ENCODE measurements around the gene FRMD5.
"Not testable (repeated sequence)": the region's sequence is repeated elsewhere in the genome, so short reads cannot be mapped to it uniquely, and the experiment has no call there.

FRMD5 gene

GRCh38 chr15:43826508-43827341 is 368.3 kb downstream of the FRMD5 start, which contains the start of gene WDR76:
Gene WDR76, plus strand, starts transcription at chr15:43827002. Its CDS starts 31 bp downstream, at chr15:43827033.
- peak; percentile 72 for DNase-seq

GRCh38 chr15:43826029-43826507 is 369.0 kb downstream of the FRMD5 start:
- DNase-seq: no peak

DNA sequence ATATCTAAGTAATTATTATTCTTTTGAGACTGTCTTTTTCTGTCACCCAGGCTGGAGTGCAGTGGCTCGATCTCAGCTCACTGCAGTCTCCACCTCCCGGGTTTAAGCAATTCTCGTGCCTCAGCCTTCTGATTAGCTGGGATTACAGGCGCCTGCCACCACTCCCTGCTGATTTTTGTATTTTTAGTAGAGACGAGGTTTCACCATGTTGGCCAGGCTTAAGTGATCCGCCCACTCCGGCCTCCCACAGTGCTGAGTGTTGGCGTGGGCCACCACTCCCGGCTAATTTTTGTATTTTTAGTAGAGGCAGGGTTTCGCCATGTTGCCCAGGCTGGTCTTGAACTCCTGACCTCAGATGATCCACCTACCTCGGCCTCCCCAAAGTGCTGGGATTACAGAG is 369.8 kb downstream of the FRMD5 start:
- DNase-seq: not testable (repeated sequence)

GRCh38 chr15:43824302-43825246 is 370.5 kb downstream of the FRMD5 start, which contains the start of gene MFAP1:
Gene MFAP1, minus strand, starts transcription at chr15:43824690. Its CDS starts 121 bp downstream, at chr15:43824569.
- DNase-seq: peak; percentile 96

DNA sequence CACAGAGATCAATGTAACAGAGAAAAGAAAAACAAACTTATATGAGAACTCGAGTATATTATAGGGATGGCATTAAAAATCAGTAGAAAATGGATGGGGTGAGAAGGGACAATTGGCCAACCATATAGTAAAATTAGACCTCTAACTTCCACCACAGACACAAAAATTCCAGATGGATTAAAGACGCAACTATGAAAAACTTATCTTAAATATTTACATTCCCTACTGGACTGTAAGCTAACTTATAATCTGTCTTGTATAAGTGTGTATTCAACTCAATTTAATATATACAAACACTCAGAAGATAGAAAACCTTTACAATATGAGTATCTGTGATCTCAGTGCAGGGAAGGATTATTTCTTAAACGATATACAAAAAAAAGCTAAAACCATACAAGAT is 373.6 kb downstream of the FRMD5 start:
- no peak for DNase-seq

All from CD4-positive, alpha-beta T cell treated with Interleukin-15 for 1 hour (primary cell).